Thoracic aorta (tissue), 2 donors: ENCODE data around the gene ABCC1. TPM values are rescaled to one million over a fixed set of nuclear protein-coding genes. Genes with fewer than 3 reads are reported as not detected.

ENCODE experiments used
- ATAC-seq: fragments of 150-250 bp; one replicate; pipeline ENCODE4 v1.8.0; 2017; ENCODE audit warnings: low read depth; ENCODE audit not compliant: insufficient number of reproducible peaks, low FRiP score
- DNase-seq: peaks from one replicate; pipeline ENCODE4 v3.0.0-alpha.2; 2020; ENCODE audit warnings: low spot score
- H3K27ac ChIP-seq, 2 donors: fragments of 200-600 bp; sonication (generic); 1 replicate in 1 of 2; 2 replicates in 1 of 2; pipeline ENCODE4 v1.5.1; 2016; ENCODE audit warnings: mild to moderate bottlenecking in 2 of 2, moderate library complexity in 2 of 2
- H3K27me3 ChIP-seq: fragments of 200-600 bp; sonication (generic); replicated peaks from 2 replicates; pipeline ENCODE4 v1.6.0; 2016; ENCODE audit warnings: mild to moderate bottlenecking; ENCODE audit not compliant: insufficient read depth
- H3K36me3 ChIP-seq: fragments of 200-600 bp; sonication (generic); one replicate; pipeline ENCODE4 v1.5.1; 2016
- H3K4me1 ChIP-seq, 2 donors: fragments of 200-600 bp; sonication (generic); 1 replicate in 1 of 2; 2 replicates in 1 of 2; pipeline versions ENCODE4 v1.5.1 to v1.6.0; 2016; ENCODE audit warnings: low read depth in 2 of 2, mild to moderate bottlenecking in 1 of 2; ENCODE audit not compliant: control insufficient read depth in 1 of 2
- H3K4me3 ChIP-seq: fragments of 200-600 bp; sonication (generic); 2 replicates; pipeline ENCODE4 v1.5.1; 2016; ENCODE audit warnings: mild to moderate bottlenecking
- H3K9me3 ChIP-seq: fragments of 200-600 bp; sonication (generic); 2 replicates; pipeline ENCODE4 v1.5.1; 2016
- total RNA-seq, 2 donors: library from RNA; depleted of rRNA; stranded (reverse); fragments of >200 nt; gene quantifications; one replicate each; pipeline versions ENCODE4 v1.1.0 to v1.2.3, GENCODE V29; 2016
- TF ChIP-seq, protein P1 (sequence below): fragments of 200-600 bp; sonication (generic); IDR thresholded peaks from one replicate; pipeline ENCODE4 v1.5.1; 2019; ENCODE audit warnings: antibody characterized with exemption

ABCC1 gene
- total RNA-seq, 2 donors from 2014 or later, result 89.2 to 94.9 TPM

DNA sequence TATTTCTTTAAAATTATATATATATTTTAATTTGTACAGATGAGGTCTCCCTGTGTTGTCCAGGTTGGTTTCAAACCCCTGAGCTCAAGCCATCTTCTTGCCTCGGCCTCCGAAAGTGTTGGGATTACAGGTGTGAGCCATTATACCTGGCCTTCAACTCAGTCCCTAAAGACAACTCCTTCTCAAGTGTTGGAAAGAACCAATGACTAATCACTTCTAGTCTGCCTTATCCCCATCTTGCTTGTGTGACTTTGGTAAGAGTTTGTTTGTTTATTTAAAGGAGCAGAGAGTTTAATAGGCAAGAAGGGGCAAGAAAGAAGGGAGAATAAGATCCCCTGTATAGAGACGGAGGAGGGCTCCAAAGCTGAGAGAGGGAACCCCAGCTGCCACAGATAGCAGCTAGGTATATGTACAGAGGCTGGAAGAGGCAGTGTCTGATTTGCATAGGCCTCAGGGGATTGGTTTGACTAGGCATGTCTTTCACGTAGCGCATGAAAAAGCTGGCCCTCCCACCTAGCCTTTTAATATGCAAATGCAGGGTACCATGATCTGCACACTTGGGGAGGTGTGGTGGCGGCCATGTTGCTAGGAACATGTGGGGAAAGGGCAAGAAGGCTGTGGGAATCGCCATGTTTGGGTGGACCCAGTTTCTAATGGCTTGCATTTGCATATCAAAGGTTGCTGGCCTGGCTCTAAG lies 21.5 kb downstream of the ABCC1 start:
- ATAC-seq (no peak), DNase-seq (no peak)
- no peaks in the 10 kb centered on the region for H3K9me3 ChIP-seq
- H3K27me3 ChIP-seq, result no peaks in the 10 kb centered on the region
- H3K27ac ChIP-seq, result peak overlapping the region in 1 of 2 donors; percentile 99
- peaks cover 45 to 78% of the 10 kb centered on the region in 2 donors for H3K4me1 ChIP-seq
- no peaks in the 10 kb centered on the region for H3K36me3 ChIP-seq
- no peak overlapping the region for H3K4me3 ChIP-seq
- TF ChIP-seq, protein P1, sequence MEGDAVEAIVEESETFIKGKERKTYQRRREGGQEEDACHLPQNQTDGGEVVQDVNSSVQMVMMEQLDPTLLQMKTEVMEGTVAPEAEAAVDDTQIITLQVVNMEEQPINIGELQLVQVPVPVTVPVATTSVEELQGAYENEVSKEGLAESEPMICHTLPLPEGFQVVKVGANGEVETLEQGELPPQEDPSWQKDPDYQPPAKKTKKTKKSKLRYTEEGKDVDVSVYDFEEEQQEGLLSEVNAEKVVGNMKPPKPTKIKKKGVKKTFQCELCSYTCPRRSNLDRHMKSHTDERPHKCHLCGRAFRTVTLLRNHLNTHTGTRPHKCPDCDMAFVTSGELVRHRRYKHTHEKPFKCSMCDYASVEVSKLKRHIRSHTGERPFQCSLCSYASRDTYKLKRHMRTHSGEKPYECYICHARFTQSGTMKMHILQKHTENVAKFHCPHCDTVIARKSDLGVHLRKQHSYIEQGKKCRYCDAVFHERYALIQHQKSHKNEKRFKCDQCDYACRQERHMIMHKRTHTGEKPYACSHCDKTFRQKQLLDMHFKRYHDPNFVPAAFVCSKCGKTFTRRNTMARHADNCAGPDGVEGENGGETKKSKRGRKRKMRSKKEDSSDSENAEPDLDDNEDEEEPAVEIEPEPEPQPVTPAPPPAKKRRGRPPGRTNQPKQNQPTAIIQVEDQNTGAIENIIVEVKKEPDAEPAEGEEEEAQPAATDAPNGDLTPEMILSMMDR, result no peak

DNA sequence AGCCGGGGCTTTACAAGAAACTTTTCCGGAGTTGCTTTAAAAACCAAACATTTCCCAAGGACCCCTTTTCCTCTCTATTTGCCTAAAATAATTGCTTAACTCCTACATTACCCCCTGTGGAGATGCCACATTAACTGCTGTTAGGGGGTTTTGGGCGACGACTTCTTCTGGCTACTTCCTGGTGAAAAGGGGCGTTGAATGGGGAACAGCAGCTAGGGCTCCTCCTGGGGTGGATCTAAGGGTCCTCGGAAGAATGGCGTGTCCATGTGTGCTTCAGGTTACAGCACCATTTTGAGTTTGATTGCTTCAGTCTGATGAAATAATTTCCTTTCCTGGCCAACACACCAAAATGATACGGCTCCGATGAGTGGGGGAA lies 22.0 kb downstream of the ABCC1 start:
- H3K27ac ChIP-seq, result peak overlapping the region; percentile 4 to 99
- TF ChIP-seq, protein P1, result no peak
- DNase-seq (no peak), ATAC-seq (no peak)
- H3K36me3 ChIP-seq, result no peaks in the 10 kb centered on the region
- H3K9me3 ChIP-seq, result no peaks in the 10 kb centered on the region
- H3K4me3 ChIP-seq, result no peak overlapping the region
- no peaks in the 10 kb centered on the region for H3K27me3 ChIP-seq
- peaks cover 48 to 78% of the 10 kb centered on the region in 2 donors for H3K4me1 ChIP-seq

DNA sequence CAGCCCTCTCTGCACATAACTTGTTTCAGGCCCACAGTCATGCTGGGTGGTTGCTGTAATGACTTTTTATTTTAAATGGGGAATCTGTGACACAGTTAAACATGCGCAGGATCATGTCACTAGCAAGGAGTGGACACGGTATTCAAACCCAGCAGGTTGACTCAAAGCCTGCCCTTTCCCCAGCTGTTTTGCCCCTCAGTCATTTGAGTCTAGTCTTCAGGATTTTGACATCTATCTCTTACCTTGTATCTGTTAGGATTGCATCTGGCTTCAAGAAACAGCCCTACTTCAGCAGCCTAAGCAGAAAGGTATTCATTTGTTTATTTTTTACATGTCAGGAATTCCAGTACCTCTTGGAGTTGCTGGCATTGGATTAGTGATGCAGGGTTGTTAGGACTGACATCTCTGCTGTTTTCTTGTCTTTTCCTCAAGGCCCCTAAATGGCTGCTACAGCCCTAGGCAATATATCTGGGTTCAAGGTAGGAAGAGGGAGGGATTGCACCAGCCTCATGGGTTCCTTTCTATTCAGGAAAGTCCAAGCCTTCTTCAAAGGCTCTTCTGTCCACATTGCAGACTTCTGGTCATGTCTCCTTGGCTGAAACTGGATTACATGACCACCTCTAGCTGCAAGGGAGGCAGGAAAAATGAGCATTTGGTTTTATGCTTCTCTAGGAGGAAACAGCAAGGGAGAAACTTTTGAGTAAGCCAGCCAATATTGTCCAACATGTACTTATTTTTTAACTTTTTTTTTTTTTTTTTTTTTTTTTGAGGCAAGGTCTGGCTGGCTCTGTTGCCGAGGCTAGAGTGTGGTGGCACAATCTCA lies 22.8 kb downstream of the ABCC1 start:
- H3K27ac ChIP-seq, result peak overlapping the region; percentile 4 to 99
- no peak for ATAC-seq
- peaks cover 47 to 78% of the 10 kb centered on the region in 2 donors for H3K4me1 ChIP-seq
- no peak for DNase-seq
- TF ChIP-seq, protein P1, result no peak
- H3K36me3 ChIP-seq, result no peaks in the 10 kb centered on the region
- H3K27me3 ChIP-seq, result no peaks in the 10 kb centered on the region
- H3K9me3 ChIP-seq, result no peaks in the 10 kb centered on the region
- H3K4me3 ChIP-seq, result no peak overlapping the region

DNA sequence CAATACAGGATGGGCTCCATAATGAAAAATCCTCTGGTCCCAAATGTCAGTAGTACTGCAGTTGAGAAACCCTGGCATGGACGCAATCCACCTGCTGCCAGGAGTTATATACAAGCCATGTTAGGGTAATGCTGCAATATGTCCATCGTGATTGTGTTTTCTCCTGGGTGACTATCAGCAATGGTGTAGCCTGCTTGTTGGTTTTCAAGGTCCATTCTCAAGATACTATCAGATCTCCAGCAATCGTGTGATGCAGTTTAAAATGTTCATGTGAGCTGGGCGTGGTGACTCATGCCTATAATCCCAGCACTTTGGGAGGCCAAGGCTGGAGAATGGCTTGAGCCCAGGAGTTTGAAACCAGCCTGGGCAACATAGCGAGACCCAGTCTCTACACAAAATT lies 24.0 kb downstream of the ABCC1 start:
- Histone ChIP-seq H3K9me3 (no peaks in the 10 kb centered on the region), H3K4me3 (no peak overlapping the region), H3K27me3 (no peaks in the 10 kb centered on the region), H3K36me3 (no peaks in the 10 kb centered on the region), H3K4me1 (peaks cover 56 to 81% of the 10 kb centered on the region in 2 donors), H3K27ac (peak overlapping the region; percentile 98 to 99)
- TF ChIP-seq, protein P1, result no peak
- ATAC-seq, result no peak
- no peak for DNase-seq

DNA sequence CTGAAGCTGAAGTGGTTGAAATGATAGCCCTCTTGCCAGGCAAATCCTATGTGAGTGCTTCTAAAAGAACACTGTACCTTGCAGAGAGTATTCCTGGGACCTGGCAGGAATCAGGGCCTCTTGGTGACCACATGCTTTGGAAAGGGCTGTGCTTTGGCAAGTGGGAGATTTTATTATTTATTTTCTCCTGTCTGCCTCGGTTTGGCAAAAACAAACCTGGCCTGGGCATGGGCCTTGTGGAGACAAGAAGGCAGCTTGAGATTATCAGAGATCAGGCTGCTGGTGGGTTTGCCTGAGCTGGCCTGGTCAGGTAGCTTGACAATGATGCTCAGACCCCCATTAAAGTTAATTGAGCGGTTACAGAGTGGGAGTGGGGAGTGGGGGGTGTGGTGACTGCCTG lies 24.6 kb downstream of the ABCC1 start:
- DNase-seq (no peak), ATAC-seq (peak; percentile 25)
- Histone ChIP-seq H3K27me3 (no peaks in the 10 kb centered on the region), H3K9me3 (no peaks in the 10 kb centered on the region), H3K36me3 (no peaks in the 10 kb centered on the region), H3K4me3 (no peak overlapping the region), H3K27ac (peak overlapping the region; percentile 98 to 99), H3K4me1 (peaks cover 56 to 85% of the 10 kb centered on the region in 2 donors)
- TF ChIP-seq, protein P1, result no peak
